Esophagus muscularis mucosa (tissue), 4 donors: ENCODE results near the gene CLIP1.
"Not testable (repeated sequence)": the region's sequence is repeated elsewhere in the genome, so short reads cannot be mapped to it uniquely, and the experiment has no call there.

Experiments used
- CTCF ChIP-seq, 3 experiments: fragments of 200-600 bp in 2 of 3; fragments of 450-650 bp in 1 of 3; sonication (generic) in 2 of 3; IDR thresholded peaks; one replicate each; pipeline ENCODE4 v1.5.1; 2017 to 2019; ENCODE audit warnings: antibody characterized with exemption in 3 of 3, mild to moderate bottlenecking in 2 of 3, moderate library complexity in 1 of 3
- EP300 ChIP-seq: sonication (generic); formaldehyde crosslinking; IDR thresholded peaks from one replicate; pipeline ENCODE4 v1.6.1; 2017; ENCODE audit warnings: antibody characterized with exemption
- POLR2A ChIP-seq: fragments of 450-650 bp; IDR thresholded peaks from one replicate; pipeline ENCODE4 v1.6.1; 2017; ENCODE audit warnings: antibody characterized with exemption, moderate library complexity, mild to moderate bottlenecking, low read depth
- POLR2AphosphoS5 ChIP-seq, 2 donors: sonication (generic); formaldehyde crosslinking; IDR thresholded peaks; one replicate each; pipeline ENCODE4 v1.6.1; 2017; ENCODE audit warnings: antibody characterized with exemption in 2 of 2

- TF ChIP-seq CTCF (IDR thresholded peaks at IDR 0.05); EP300; POLR2A; POLR2AphosphoS5 (IDR thresholded peaks at IDR 0.05): not testable (repeated sequence)
Observed at GRCh38 chr12:122444071-122444470, 21.6 kb upstream of the CLIP1 start.
